A673 (cell line): ENCODE results near the gene PGC.

Experiments used
- EZH2 ChIP-seq: fragments of 200-600 bp; sonication (generic); IDR thresholded peaks from 2 replicates; pipeline ENCODE4 v1.6.1; 2017; ENCODE audit warnings: borderline replicate concordance, low read depth, mild to moderate bottlenecking, mixed read lengths, antibody characterized with exemption, low read length; ENCODE audit not compliant: poor library complexity, severe bottlenecking
- TF ChIP-seq, protein P1 (sequence below): fragments of 300-800, 200-600 bp; sonication (generic); conservative IDR thresholded peaks from 2 replicates; pipeline ENCODE4 v1.5.1; 2017; ENCODE audit warnings: low read depth, mild to moderate bottlenecking, antibody characterized with exemption, low read length, moderate library complexity, mixed read lengths

DNA sequence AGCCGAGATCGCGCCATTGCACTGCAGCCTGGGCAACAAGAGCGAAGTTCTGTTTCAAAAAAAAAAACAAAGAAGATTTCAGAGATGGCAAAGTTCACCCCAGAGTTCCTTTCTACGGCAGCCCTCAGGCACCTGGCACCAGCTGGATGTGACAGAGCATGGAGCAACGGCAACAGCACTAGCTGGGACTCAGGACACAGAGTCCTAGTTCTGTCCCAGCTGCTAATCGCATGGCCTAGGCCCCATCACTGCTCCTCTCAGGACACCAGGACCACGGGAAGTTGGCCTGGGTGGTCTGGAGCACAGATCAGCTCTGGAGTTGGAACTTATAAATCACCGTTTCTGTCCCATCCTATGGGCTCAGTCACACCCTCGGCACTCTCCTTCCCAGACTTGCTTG, 1.1 kb downstream of the PGC start:
- TF ChIP-seq, protein P1, sequence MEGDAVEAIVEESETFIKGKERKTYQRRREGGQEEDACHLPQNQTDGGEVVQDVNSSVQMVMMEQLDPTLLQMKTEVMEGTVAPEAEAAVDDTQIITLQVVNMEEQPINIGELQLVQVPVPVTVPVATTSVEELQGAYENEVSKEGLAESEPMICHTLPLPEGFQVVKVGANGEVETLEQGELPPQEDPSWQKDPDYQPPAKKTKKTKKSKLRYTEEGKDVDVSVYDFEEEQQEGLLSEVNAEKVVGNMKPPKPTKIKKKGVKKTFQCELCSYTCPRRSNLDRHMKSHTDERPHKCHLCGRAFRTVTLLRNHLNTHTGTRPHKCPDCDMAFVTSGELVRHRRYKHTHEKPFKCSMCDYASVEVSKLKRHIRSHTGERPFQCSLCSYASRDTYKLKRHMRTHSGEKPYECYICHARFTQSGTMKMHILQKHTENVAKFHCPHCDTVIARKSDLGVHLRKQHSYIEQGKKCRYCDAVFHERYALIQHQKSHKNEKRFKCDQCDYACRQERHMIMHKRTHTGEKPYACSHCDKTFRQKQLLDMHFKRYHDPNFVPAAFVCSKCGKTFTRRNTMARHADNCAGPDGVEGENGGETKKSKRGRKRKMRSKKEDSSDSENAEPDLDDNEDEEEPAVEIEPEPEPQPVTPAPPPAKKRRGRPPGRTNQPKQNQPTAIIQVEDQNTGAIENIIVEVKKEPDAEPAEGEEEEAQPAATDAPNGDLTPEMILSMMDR, result no peak
- no peak for TF ChIP-seq EZH2
